GM21447 (cell line): ENCODE results near the gene DCUN1D3.
"Not testable (repeated sequence)": the region's sequence is repeated elsewhere in the genome, so short reads cannot be mapped to it uniquely, and the experiment has no call there.

Source experiments
- ATAC-seq: cut with Tn5 transposase; IDR thresholded peaks from one replicate; pipeline ENCODE4 v1.9.1; 2021; ENCODE audit not compliant: unreplicated experiment

DCUN1D3 gene

DNA sequence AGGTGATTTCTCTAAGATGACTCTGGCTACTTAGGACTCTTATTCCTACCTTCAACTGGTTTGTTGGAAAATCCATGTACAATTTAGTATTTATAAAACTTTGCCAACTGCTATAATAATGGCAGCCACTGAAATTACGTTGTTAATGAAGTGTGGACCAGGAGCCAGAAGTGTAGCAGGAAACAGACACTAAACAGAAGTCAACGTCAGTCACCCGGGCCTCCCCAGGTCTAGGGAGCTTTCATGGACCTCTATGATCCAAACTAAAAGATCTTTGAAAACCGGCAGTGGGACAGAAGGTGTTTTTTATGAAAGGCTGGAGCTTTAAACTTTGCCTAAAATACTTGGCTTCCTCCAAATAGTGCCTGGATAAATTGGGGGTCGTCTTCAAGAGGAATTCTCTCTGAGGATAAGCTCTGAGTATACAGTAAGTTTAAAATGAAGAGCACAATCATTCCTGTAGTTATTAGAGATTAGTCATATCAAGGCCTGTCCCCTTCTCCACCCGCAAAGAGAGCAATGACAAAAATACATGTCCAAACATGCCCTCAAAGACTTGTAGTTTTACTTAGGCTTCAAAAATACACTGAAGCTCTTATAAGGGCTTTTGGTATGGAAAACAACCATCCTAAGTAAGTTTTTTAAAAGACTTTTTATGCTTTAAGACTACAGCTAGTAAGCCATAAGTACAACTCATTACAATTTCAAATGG lies 34.6 kb downstream of the DCUN1D3 start:
- no peak for ATAC-seq

GRCh38 chr16:20864376-20864775 lies 35.8 kb downstream of the DCUN1D3 start:
- ATAC-seq = not testable (repeated sequence)

DNA sequence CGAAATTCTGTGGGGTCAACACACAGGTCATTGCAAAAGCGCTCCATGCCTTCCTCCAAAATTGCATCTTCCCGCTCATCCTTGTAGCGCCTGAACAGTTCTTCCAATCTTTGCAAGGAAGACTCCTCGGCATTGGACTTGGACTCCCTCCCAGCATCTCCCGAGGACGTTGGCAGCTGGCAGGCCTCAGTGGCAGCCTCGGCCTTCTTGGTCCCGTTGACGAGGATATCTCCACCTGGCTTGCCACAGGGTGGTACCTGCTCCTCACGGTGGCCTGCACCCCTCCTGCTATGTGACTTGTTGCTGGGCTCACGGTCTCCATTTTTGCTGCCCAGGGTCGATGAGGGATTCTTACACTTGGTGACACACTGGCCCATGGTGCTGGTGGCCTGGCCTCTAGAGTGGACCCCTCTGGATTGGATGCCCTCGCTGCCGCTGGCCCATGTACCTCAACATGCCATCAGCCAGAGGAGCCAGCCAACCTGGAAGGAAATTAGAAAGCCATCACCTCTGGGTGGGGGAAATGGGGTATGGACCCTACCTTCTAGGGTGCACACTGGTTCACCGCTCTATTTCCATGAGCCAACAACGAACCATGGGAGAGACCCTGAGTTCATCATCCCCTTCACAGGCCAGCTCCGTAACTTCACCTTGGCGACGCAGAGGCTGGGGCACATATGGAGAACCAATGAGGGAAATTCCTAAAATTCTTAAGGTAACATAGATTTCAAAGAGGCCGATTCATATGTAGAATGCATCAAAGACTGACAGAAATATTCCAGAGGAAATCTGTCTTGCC lies 37.8 kb downstream of the DCUN1D3 start:
- ATAC-seq = no peak

GRCh38 chr16:20860995-20861394 lies 39.2 kb downstream of the DCUN1D3 start:
- ATAC-seq = not testable (repeated sequence)

DNA sequence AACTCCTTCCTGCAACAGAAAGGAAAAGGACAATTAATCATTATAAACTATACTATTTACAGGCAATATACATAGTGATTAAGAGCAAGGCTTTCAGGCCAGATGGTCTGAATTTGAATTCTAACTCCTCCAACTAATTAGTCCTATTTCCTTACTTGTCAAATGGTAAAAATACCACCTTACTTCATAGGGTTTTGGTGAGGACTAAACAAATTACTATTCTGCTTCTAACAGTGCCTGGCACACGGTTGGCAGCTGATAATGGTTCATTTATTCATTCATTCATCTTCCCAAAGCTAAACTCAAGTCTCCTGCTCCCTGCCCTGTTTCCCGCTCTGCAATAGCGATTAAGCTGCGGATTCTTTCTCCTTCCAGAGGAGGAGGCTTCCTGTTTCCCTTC lies 39.8 kb downstream of the DCUN1D3 start:
- no peak for ATAC-seq

DNA sequence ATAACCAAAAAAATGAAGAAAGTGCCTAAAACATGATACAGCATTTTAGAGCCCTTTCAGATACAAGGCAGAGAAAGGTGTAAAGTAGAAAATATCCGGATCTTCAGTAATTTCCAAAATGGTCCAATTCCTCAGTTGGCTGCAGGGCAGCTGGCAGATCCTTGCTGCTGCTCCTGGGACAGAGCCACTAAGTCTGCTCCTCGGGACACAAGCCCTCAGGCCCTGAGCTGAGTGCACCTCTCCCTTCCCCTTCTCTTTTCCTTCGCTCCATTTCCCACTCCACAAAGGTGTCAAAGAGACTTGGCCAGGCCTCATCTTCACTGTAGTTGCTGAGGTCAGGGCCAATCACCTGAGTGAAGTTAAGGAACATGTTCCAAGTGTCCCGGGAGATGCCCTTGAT lies 40.5 kb downstream of the DCUN1D3 start:
- ATAC-seq = no peak

GRCh38 chr16:20859229-20859628 lies 40.9 kb downstream of the DCUN1D3 start:
- no peak for ATAC-seq

DNA sequence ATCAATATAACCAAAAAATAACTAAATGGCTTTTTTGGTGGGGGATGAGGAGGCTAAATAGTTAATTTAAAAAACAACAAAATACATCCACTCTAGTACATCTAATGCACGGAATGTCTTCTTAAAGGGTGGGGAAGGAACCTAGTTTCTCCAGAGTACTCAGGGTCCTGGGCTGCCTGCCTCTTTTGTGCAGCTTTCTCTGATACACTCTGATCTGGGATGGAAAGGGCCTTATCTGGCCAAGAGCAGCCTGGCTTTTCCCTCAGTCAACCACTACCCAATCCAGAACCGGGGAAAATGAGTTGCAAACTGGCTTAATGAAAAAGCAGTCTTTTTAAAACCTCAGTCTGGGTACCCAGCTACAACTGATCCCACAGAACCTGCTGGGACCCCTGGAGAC lies 42.9 kb downstream of the DCUN1D3 start:
- ATAC-seq = no peak

DNA sequence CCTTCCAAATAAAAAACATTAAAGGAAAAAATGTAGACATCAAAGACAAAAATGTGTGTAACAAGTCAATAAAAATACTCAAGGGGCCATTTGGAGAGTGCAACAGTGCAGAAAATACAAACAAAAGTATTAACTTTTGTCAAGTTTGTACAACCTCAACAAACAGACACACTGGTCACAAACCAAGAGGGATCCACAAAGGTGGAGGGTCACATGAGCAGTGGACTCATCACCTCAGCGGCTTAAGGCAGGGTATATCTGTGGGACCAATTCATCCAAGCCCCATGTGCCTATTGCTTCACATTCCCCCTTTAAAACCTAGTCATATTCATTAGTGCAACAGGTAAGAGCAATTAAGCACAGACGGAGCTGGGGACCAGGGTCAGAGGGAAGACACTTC lies 45.2 kb downstream of the DCUN1D3 start:
- no peak for ATAC-seq

DNA sequence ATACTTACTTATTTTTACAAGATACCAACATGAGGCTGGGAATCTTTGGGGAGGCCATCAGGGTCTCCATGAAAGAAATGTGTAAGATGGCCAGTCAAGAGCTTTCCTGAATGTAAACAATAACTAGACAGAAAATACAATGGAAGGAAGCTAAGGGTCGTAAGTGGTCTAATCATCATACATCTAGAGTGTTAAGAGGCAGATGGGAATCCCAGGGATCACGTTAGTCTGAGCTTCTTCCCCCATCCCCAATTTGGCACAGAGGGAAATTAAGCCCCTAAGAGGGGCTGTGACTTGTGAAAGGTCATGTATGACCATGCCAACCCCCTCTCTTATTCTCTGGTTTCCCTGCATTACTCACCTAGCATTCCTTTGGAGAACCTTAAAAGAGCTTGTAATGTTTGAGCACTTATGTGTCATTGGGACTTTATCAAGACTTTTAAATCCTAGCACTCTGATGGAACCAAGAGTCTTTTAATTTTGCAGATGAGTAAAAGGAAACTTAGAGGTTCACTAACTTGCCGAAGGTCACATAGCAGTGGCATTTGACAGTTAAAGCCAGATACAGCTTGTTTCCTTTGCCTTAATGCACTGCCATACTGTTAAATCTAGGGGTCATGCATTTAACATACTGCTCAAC lies 46.1 kb downstream of the DCUN1D3 start:
- ATAC-seq = no peak

GRCh38 chr16:20853143-20853542 lies 47.0 kb downstream of the DCUN1D3 start:
- ATAC-seq = no peak

GRCh38 chr16:20851601-20852000 lies 48.6 kb downstream of the DCUN1D3 start:
- ATAC-seq = no peak

DNA sequence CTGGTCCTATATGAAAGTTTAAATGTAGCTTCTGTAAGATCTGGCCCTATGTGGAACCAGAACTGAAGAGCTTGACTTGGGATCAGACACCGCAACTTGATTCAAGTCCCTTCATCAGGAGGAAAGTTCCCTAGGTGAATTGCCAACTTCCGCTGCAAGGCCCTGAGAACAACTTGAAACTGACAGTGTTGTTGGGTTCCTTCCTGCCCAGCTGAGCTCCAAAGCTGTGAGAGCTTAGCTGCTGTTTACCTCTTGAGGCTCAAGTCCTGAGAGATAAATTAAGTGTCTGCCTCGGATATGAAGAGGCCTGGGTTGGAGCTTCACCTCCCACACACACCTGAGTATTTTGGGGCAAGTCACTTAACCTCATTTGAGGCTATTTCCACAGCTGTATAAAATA lies 49.2 kb downstream of the DCUN1D3 start:
- no peak for ATAC-seq

DNA sequence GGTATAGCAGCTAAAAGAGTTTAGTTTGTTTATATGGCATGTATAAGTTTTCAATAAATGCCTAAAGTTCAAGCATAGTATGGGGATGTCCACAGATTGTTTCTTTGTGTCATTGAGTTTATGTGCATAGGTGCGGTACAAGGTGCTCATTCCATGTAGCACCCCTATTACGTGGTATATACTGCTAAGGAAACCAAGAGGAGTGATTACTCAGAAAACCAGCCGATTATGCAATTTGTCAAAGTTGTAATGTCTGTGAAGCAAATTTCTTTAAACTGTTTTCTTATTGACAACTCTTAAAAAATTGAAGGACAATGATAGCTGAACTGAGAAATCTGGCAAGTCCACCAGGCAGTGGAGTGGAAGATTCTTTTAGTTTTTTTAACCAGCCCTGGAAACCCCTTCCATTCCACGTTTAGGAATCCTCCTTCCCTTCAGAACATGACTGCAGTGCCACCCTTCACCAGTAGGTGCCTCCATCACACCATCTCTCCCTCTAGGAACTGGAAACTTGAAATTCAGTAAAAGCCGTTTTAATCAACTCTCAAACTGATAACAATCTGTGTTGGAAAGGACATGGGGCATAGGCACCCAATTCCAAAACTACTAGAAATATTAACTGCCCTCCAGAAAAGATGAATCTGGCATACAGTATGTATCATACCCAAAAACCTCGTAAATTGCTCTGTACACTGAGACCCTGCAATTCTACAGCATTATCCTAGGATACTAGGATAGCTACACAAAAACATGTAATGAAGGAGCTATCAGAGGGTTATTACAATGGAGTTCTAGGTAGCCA lies 50.4 kb downstream of the DCUN1D3 start:
- ATAC-seq = no peak

DNA sequence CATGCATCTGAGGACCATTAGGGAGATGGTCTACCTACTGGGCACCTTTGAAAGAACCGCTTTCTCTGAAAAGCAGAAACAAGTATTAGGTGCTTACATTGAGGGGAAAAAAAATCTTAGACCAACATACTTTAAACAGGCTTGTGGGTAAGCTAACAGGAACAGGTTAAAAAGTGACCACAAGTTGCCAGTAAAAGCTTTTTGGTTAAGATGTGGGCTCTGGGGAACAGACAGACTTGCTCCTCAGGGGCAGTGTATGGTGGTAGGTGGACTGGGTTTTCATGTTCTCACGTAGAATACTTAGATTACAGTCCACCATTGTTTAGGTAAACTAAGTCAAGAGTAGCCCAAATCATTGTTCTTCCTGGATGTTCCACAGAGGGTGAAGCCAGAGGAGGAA lies 52.6 kb downstream of the DCUN1D3 start:
- ATAC-seq = no peak

DNA sequence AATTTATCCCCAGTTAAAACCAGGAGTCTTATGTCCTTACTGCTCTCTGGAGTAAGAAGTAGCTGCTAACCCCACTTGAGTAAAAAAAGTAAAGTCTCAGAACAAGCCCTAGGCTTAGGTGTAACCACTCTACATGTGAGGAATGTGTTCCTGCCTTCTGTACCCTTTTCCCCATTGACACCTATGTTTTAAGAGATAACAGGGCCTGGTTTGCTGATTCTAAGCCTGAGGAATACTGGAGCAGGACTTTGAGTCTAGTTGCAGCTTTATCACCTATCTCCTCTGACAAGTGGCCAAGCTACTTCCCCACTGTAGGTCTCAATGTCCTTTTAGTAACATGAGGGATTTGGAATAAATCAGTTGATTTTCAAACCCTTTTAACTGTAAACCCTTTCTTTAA lies 53.6 kb downstream of the DCUN1D3 start:
- no peak for ATAC-seq

- no peak for ATAC-seq
Observed at GRCh38 chr16:20846030-20846429, 54.1 kb downstream of the DCUN1D3 start.

DNA sequence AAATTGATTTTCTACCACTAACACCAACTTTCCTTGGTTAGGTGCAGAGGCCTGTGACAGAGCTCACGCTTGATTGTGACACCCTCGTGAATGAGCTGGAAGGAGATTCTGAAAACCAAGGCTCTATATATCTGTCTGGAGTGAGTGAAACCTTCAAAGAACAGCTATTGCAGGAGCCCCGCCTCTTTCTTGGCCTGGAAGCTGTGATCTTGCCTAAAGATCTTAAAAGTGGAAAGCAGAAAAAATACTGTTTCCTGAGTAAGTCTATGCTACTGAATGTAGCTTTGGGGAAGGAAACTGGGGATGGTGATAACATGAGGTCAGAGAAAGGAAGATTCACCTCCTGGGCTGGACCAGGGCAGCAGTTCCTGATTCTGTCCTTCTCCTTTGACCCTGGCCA lies 55.6 kb downstream of the DCUN1D3 start:
- no peak for ATAC-seq

- no peak for ATAC-seq
Observed at GRCh38 chr16:20844054-20844453, 56.1 kb downstream of the DCUN1D3 start.

GRCh38 chr16:20839504-20839903 lies 60.7 kb downstream of the DCUN1D3 start:
- no peak for ATAC-seq

GRCh38 chr16:20838240-20838639 lies 61.9 kb downstream of the DCUN1D3 start:
- no peak for ATAC-seq
